Suppressor macrophage treated with lipopolysaccharide for 4 hours (primary cell): ENCODE results near the gene PGAM1.
"Not testable (repeated sequence)": the region's sequence is repeated elsewhere in the genome, so short reads cannot be mapped to it uniquely, and the experiment has no call there.

Source experiments
- DNase-seq: peaks from one replicate; pipeline ENCODE4 v3.0.0-alpha.2; 2020

Gene PGAM1

DNA sequence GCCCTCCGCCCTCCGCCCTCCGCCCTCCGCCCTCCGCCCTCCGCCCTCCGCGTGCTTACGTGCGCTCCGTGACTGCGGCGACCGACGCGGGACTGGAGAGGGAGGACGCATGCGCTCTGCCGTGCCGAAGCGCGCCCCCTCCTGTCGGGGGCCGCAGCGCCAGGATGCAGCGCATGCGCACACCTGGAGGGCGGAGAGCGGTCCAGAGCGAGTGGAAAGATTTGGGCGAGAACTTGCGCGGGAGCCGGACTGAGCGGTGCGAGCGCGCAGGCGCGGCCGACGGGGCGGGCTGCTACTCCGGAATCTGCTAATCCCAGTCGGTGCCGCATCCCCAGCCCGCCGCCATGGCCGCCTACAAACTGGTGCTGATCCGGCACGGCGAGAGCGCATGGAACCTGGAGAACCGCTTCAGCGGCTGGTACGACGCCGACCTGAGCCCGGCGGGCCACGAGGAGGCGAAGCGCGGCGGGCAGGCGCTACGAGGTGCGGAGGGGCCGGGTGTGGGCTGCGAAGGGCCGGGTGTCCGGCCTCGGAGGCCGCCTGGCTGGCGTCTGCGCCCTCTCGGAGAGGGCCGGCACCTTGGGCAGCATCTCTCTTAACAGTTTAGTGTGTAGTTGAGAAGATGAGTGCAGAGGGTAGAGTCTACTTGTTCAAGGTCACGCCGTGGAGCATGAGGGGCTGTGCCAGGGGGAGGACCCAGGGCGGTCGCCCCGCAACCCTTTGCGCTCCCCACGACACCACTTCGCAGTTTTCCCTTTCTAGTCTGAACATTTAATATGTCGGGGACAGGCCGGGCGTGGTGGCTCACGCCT is at the start of gene PGAM1:
Gene PGAM1 (plus strand): TSS at position 228 of the 812 bp plus-strand sequence. CDS start 117 bp downstream, at position 345.
- DNase-seq: peak; percentile 98

- DNase-seq: peak; percentile 65
Measured at GRCh38 chr10:97376413-97376812, 49.6 kb upstream of the PGAM1 start.

GRCh38 chr10:97378933-97379921 is 46.8 kb upstream of the PGAM1 start:
- DNase-seq: no peak

DNA sequence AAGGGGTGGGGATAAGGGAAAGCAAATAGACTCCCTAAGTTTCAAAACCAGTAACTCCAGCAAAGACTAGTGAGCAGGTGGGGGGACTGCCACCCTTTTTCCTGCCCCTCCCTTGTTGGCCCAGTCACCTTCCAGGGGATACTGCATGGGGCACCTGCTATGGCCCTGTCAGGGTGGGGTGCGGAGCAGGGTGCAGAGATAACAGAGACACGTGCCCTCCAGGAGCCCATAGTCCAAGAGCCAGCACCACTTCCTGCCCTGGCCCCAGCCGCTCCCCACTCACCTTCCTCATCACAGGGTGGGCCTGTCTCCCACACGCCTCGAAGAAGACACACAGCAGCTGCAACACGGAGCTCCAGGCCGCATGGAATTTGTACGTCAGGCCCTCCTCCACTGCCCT is 45.5 kb upstream of the PGAM1 start:
- DNase-seq: no peak

DNA sequence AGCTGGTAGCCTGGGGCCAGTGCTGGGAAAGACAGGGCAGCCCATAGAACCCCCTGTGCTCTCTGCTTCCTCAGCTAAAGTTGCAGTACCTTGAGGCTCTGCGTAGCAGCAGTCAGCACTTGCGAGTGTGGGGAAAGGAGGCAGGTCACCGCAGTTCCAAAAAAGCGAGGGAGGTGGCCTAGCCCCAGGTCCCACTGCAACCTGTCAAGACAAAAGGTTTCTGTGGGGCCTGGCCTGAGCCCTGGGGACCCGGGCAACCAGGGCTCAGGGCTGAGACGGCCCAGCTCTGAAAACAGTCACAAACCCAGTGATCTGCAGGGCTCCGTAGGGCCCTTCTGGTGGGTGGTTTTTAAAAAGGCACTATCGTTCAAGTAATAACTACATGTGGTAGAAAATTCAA is 44.4 kb upstream of the PGAM1 start:
- no peak for DNase-seq

DNA sequence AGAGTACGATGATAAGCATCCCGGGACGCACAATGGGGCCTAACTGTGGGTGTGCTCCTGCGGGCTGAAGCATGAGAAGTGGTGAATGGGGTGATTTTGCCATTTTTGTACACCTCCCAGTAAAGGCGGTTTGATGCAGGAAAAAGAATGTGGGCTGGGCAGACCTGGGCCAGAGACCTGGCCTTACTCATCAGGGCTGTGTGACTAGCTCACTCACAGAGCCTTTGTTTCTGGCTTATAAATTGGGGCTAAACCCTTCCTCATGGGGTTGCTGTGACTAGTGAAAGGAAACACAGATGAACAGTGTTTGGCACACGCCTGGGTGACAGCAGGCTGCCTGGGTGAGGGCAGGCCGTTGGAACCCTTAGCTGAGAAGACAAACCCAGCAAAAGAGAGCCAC is 42.8 kb upstream of the PGAM1 start:
- DNase-seq: no peak

- DNase-seq: no peak
Measured at GRCh38 chr10:97384156-97384555, 41.8 kb upstream of the PGAM1 start.

DNA sequence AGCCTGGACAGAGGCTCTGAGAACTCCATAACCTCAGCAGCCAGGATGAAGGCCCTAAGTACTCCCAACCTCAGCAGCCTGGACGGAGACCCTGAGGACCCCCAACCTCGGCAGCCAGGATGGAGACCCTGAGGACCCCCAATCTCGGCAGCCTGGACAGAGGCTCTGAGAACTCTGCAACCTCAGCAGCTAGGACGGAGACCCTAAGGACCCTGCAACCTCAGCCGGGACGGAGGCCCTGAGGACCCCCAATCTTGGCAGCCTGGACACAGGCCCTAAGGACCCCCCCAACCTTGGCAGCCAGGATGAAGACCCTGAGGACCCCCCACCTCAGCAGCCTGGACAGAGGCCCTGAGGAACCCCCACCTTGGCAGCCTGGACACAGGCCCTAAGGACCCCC is 41.4 kb upstream of the PGAM1 start:
- DNase-seq: no peak

DNA sequence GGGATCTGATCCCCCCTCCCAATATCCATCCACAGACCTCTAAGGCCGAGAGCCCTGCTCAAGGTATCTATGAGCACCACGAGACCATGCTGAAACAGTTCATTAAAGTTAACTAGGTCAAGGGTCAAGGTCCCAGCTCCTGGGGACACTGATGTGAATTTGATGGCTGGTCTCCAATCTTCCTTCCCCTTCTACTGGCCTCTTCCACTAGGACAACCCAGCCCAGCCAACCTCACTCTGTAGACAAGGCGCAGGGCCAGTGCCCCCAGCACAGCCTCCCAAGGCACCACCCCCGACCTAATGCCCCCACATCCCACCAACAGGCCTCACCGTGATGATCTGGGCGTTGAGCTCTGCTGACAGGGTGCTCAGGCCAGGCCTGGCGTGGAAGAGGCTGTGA is 40.4 kb upstream of the PGAM1 start:
- DNase-seq: no peak

DNA sequence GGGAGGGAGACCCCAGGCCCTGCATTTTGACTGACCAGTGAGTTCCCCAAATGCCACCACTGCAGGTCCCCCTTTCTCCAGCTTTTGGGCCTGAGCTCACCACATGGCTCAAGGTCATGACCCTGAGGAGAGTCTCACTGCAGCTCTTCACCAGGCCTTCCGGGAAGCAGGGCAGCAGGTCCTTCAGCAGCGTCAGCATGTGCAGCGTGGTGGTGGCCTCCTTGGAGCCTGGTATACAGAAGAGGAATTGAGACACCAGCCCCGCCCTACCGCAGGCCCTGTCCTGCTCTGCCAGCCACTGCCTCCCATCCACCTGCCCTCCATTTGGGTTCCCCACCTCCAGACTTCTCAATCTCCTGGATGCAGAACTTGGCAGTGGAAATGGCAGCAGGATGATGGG is 37.8 kb upstream of the PGAM1 start:
- DNase-seq: peak; percentile 55

DNA sequence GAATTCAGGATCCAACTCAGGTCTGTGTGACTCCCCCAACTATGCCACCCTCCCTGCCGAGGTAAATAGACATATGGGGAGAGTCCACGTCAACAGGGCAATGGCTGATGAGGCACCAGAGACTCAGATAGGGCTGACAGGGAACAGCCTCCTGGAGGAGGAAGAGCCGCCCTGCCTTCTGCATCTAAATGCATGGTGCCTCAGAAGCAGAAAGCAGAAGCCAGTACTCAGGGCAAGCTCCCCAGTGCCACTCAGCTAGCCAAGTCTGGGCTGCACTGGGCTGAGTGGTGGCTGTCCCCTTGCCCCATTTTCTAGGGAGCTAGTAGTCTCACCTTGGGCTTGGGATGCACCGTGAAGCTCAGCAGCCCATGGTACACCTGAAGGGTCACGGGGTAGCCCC is 35.9 kb upstream of the PGAM1 start:
- DNase-seq: no peak

DNA sequence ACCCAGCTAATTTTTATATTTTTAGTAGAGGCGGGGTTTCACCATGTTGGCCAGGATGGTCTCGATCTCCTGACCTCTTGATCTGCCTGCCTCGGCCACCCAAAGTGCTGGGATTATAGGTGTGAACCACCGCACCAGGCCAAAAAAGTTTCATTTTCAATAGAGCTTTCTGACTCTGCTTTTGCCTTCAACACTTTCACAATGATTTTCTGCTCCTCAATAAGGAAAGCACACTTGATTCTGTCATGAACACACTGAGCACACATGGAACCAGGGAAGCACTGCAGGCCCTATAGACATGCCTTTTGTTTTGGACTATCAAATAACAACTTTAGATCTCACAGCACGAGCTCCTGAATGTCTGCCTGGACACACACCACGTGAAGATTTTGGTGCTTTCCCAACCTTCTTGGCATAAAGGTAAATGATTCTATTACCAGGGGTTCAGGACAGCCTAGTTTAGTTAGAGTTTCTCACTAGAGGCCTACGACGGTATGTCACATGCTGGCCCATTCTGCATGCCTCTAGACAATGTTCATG is 32.9 kb upstream of the PGAM1 start:
- DNase-seq: no peak

DNA sequence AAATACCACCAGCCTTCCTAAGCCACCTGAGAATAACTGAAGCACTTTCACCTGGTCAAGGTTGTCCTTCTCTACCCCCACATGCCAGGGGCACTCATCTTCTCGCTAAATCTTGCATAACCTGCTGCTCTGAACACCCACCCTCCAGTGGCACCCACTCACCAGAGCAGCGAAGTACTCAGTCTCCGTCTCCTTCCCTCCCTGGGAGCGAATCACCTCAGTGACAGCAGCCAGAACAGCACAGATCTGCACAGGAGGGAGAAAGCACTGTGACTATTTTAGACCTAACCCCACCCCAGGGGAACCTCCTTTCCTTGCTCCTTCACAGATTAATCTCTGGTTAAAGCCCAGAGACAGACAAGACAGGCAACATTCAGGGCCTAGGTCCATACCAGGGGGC is 29.9 kb upstream of the PGAM1 start:
- no peak for DNase-seq

- peak; percentile 71 for DNase-seq
Measured at GRCh38 chr10:97399843-97400545, 26.0 kb upstream of the PGAM1 start.

- DNase-seq: peak; percentile 99
Measured at GRCh38 chr10:97400665-97401454, 25.1 kb upstream of the PGAM1 start, which contains the start of gene RRP12. RRP12 (minus strand) TSS chr10:97401340; CDS start chr10:97401231, 109 bp downstream.

DNA sequence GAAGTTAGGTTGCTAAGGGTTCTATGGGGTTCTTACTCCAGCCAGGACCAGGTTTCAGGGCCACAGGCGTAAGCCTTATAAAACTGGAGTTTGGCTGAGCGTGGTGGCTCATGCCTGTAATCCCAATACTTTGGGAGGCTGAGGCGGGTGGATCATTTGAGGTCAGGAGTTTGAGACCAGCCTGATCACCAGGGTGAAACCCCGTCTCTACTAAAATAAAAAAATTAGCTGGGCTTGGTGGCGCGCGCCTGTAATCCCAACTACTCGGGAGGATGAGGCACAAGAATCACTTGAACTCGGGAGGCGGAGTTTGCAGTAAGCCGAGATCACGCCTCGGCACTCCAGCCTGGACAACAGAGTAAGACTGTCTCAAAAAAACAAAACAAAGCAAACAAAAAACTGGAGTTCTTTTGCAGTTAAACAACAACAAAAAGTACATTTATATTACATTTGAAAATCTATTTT is 24.5 kb upstream of the PGAM1 start:
- no peak for DNase-seq

DNA sequence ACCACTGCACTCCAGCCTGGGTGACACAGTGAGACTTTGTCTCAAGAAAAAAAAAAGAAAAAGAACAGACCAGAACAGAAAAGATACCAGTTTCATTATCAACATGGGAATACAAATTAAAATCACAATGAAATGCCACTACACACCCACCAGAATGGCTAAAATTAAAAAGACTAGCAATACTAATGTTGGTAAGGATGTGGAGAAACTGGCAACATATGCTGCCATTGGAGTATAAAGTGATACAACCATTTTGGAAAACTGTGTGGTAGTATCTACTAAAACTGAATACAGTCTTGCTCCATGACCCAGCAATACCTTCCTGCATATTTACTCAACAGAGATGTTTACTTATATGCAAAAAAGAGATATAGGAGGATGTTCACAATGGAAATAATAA is 21.9 kb upstream of the PGAM1 start:
- DNase-seq: no peak

GRCh38 chr10:97406064-97406463 is 19.9 kb upstream of the PGAM1 start:
- peak; percentile 86 for DNase-seq

DNA sequence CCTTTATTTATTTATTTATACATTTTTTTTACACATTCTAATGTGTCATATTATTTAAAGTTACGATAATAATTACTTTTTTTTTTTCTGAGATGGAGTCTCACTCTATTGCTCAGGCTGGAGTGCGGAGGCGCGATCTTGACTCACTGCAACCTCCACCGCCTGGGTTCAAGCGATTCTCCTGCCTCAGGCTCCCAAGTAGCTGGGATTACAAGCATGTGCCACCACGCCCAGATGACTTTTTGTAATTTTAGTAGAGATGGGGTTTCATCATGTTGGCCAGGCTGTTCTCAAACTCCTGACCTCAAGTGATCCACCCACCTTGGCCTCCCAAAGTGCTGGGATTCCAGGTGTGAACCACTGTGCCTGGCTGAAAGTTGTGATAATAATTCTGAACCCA is 19.5 kb upstream of the PGAM1 start:
- DNase-seq: not testable (repeated sequence)

DNA sequence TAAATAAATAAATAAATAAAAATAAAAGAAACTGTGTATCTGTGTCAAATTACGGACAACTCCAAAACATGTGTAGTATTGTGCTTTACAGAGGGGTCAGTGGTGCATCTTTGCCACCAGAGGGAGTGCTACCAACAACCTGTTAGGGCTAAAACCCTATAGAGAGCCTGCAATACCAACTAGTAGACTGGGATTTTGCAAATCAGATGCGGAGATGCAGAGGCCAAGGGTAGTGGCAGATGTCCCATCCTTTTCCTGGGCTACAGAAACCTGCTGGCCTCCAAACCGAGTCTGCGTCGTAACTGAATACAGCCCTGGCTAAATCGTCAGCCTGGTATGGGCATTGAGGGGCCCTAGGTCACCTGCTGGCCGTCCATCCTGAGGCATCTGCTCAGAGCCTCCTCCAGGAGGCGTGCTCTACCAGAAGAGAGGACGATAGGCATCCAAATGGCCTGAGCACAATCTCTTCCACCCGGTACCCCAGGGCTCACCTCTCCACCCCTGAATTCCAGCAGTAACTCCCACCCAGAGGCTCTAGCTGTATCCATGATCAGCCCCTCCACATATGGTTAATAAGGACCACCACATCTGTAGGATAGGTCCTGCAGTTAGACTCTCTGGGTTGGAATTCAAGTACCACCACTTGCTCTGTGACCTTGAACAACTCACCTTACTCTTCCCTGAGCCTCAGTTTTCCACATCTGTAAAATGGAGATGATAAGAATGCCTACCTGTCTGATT is 18.6 kb upstream of the PGAM1 start:
- DNase-seq: peak; percentile 83

DNA sequence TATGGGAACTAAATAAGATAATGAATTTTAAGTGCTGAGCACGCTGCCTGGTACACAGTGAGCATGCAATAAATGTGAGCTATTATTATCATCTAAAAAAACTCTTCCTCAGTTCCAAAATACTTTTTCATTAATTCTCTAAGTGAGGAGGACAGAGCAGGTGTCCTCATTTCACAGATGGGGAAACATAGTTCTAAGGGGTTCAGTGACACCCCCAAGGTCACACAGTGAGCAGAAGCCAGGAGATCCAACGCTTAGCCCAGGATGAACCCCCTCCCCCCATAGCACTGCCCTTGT is 18.1 kb upstream of the PGAM1 start:
- DNase-seq: no peak
